GM12872 (cell line): Measurements from ENCODE around the gene PCSK1N.

Experiments
- CTCF ChIP-seq: IDR thresholded peaks from 3 replicates; pipeline ENCODE4 v1.5.1; 2011; ENCODE audit warnings: low read depth, mild to moderate bottlenecking, low read length, moderate library complexity; ENCODE audit not compliant: insufficient read depth

Gene PCSK1N

GRCh38 chrX:48784726-48785125 lies 50.7 kb downstream of the PCSK1N start:
- TF ChIP-seq CTCF, result no peak

DNA sequence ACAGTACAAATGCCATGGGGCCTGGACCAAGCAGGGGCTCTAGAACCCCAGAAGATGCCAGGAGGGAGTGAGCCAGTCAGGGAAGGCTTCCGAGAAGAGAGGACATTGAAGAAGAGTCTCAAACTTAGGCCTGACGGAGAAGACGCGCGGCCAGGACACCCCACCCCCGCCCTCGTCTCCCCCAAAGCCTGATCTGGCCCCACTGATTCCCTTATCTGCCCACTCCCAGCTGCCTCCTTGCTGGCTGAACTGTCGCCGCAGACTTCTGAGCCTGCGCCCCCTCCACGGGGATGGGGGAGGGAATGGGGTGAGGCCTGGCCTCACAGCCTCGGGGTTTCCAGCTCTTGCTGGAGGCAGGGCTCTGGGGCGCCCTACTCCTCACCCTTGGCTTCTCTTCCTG lies 52.6 kb downstream of the PCSK1N start:
- no peak for TF ChIP-seq CTCF

- no peak for TF ChIP-seq CTCF
Measured at GRCh38 chrX:48782216-48782615, 53.2 kb downstream of the PCSK1N start.

- TF ChIP-seq CTCF, result no peak
Measured at GRCh38 chrX:48781705-48782104, 53.7 kb downstream of the PCSK1N start.
